NK-92 (cell line): ENCODE results near the gene PKN1.
"Not testable (repeated sequence)": the region's sequence is repeated elsewhere in the genome, so short reads cannot be mapped to it uniquely, and the experiment has no call there.

ENCODE experiments used
- DNase-seq: peaks from one replicate; lab custom pipeline; 2025; ENCODE audit not compliant: unreplicated experiment; lab: John Stamatoyannopoulos, UW

PKN1 gene

GRCh38 chr19:14479975-14480699 lies 47.0 kb downstream of the PKN1 start:
- no peak for DNase-seq

- no peak for DNase-seq
Observed at GRCh38 chr19:14480700-14481079, 47.6 kb downstream of the PKN1 start.

- no peak for DNase-seq
Observed at GRCh38 chr19:14482172-14482941, 49.3 kb downstream of the PKN1 start.

GRCh38 chr19:14487370-14488125 lies 54.4 kb downstream of the PKN1 start:
- no peak for DNase-seq

DNA sequence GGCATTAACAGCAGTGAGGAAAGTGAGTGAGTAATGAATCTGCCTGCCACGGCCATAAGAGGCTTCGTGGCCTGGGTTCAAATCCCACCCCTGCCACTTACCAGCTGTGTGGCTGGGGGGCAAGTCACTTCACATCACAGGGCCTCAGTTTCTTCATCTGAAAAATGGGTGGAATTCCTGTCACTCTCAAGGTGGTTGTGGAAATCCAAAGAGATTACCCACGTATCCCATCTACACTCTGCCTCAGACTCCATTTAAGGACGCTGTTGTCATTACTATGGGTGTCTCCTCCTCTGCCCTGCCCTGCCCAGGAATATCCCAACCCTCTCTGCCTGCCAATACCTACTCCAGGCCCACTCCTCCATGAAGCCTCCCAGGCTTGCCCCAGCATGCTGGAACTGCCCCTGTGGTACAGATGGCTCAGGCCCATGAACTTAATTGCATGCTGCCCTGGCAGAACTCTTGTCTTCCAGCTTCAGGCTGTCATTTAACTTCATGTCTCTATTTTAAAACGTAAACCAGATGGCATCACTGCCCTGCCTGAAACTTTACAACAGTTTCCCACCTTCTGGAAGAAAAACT lies 59.7 kb downstream of the PKN1 start:
- no peak for DNase-seq

DNA sequence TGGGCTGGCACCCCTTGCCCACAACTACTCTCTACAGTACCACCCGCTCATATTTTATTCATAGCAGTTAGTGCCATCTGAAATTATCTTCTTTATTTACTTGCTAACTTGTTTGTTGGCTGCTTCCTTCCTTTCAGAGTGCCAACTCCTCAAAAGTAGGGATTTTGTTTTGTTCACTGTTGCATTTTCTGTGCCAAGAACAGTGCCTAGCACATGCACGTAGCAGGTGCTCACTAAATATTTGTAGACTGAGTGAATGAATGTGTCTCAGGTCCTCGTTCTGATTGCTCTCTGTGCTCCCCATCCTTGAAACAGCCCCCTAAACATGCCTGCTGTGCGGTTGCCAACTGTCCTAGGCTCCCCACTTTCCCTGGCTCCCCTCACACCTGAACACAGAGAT lies 61.3 kb downstream of the PKN1 start:
- DNase-seq = no peak

DNA sequence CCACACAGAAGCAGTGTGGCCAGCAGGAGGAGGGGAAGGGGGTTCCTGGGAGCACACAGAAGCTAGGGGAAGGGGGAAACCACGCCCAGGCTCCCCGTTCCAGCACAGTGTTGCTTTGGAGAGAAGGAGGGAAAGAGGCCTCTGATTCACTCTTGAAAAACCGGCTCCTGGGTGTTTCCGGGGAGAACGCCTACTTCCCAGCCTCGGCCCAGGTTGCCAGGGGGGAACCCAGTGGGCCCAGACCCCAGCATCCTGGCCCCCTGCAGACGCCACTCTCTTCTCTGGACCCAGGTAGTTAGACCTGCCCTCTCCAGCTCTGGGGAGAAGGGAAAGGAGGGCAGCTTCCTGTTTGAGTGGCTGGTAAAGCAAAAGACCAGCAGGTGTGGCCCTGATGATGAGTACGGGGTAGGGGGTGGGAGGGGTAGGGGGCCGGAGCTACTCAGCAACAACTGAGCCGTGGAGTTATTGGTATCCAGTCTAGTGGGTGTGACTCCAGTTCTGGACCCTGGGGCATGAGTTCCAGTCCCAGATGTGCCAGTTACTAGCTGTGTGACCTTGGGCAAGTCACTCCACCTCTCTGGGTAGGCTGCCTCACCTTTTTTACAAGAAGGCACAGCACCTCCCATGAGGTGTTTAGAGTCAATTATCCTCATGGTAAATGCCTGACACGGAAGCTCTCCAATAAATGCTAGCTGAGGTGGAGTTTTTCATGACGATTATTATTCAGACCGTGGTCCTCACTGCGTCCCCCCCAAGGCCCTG lies 62.0 kb downstream of the PKN1 start:
- DNase-seq = no peak

DNA sequence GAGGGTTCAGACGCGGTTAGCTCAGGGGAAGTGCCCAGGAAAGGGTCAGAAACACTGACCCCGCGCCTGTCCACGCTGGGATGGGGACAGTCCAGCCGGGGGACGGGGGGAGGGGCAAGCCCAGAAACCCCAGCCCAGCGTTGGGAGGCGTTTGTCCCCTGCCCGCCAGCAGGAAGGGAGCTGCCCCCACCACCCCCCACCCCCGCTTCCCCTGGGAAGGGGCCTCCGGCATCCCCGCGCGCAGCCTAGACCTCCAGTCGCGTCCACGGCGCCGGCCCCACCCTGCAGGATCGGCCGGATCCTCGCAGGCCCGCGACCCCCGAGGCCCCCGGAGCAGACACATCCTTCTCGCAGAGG lies 62.5 kb downstream of the PKN1 start:
- no peak for DNase-seq

DNA sequence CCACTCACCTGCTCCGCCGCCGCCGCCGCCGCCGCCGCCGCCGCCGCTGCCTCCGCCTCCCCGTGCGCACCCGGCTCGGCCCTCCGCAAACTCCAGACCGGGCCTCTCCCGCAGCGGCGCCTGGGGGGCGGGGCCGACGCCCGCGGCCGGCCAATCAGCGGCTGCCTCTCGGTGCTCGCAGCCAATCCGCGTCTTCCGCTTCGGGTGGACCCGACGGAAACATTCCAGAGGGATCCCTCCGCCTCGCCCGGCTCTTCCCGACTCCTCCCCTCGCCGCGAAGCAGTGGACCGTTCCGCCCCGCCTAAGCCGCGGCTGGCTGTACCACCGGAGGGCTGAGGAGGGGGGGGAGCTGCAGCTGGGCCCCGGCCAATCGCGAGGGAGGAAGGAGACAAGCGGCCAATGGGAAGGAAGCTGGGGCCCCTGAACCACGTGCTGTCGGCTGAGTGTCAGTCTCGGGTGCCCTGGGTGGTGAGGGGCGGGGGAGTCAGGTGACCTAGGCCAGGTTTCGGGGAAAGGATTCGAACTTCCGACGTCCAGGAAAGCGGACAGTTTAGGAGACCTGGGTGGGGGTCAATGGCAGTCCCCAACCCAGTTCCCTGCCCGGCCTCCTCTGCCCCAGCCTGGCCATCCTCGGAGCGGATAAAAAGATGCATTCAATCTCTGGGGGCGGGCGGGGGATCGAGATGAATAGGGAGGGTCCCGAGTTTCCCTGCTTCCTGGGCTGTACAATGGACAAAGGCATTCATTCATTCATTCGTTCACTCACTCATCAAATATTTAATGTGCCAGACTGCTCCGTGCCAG lies 63.1 kb downstream of the PKN1 start, which contains the start of gene GIPC1:
Gene GIPC1, minus strand, starts transcription at position 99 of the 805 bp plus-strand sequence. CDS start 13,151 bp downstream, outside the sequence.
- DNase-seq = no peak

GRCh38 chr19:14496834-14497227 lies 63.7 kb downstream of the PKN1 start:
- no peak for DNase-seq

DNA sequence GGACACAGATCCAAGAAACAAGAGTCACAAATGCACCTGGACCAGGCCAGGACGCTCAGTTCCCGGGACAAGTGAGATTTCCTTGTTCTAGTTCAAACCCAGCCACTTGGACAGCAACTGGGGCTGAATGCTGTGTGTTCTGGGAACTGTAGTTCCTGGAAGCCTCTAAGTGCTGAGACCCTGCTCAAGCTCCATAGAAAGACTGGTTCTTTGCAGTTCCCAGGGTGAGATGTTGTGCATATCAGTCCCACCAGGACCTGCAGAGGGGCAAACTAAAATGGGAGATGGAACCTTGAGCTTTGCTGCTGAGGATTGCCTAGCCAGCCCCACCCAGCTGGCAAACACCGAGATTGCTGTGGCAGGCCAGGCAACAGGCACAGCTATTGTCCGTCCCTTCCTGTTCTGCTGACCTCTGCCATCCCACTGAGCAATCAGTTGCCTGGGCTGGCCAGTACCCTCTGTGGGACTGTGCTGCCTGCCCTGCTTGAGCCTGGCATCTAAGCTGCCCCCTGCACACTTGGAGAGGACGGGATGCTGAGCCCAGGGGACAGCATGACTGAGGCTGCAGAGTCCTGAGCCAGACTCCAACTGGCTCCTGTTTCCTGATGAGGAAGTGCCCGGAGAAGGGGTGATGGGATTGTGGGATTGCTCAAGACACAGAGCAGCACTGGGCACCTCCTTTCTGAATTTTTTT lies 64.3 kb downstream of the PKN1 start:
- no peak for DNase-seq

DNA sequence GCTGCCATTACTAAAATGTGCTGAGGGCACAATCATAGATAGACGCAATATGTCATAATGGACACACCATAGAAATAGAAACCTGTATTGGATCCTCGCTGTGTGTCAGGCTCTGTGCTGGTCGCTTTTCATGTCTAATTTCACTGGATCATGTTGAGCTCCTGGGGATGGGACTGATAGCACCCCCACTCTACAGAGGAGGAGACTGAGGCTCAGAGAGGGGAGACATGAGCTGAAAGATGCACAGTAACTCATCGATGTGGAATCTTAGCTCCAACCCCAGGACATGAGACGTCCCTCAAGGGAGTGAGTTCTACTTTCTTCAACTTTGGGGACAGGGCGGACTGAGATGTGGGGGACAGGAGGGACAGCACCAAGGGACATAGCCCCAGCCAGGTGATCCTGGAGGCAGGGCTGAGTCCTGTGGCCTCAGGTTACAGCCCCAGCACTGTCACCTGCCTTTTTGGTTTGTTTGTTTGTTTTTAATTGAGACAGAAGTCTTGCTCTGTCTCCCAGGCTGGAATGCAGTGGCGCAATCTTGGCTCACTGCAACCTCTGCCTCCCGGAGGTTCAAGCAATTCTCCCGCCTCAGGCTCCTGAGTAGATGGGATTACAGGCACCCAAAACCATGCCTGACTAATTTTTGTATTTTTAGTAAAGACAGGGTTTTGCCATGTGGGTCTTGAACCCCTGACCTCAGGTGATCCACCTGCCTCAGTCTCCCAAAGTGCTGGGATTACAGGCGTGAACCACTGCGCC lies 69.4 kb downstream of the PKN1 start:
- DNase-seq = no peak

DNA sequence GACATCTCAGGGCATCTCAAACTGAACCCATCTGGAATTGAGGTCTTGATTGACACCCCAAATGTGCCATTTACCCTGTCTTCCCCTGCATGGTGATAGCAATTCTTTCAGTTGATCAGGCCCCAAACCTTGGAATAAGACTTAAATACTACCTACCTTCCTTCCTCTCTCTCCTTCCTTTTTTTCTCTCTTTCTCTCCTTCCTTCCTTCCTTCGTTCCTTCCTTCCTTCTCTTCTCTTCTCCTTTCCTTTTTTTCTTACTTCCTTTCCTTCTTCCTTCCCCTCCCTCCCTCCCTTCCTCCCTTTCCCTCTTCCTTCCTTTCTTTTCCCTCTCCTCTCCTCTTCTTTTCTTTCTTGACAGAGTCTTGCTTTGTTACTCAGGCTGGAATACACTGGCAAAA lies 70.2 kb downstream of the PKN1 start:
- no peak for DNase-seq

DNA sequence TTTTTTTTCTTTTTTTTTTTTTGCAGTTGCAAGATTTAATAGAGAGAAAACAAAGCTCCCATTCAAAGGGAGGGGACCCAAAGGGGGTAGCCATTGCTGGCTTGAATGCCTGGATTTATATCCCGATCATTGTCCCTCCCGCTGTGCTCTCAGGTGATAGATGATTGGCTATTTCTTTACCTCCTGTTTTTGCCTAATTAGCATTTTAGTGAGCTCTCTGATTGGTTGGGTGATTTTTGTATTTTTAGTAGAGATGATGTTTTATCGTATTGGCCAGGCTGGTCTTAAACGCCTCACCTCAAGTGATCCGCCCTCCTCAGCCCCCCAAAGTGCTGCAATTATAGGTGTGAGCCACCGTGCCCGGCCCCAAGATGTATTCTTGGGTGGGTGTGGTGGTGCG lies 71.5 kb downstream of the PKN1 start:
- not testable (repeated sequence) for DNase-seq

DNA sequence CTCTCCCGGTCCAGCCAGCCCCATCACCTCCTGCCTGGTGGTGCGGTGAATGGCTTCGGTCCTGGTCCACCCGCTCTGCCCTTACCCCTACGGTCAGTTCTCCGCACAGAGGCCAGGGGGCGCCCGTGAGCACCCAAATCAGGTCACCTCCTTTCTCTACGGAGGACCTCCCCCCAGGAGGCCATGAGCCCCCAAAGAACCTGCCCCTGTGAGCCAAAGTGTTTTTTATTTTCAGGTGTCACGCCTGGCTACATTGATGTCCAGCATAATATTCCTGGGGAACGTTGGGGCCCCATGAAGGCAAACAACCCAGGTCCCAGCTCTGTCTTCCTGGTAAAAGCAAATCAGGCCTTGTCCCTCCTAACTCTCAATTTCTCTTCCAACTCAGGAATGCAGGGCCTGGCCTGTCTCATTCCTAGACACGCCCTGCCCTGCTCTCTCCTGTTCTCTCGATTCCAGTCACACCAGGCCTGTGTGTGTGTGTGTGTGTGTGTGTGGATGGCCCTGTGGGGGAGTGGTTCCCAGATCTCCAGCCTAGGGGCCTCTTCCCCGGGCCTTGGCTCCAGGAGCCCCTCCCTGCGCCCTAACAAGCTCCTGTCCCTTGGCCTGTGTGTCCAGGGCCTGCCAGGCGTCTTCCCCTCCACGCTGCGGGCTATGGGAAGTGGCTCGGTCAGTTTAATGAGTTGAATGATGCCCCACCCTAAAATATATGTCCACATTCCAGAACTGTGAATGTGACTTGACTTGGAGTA lies 72.6 kb downstream of the PKN1 start:
- DNase-seq = no peak

DNA sequence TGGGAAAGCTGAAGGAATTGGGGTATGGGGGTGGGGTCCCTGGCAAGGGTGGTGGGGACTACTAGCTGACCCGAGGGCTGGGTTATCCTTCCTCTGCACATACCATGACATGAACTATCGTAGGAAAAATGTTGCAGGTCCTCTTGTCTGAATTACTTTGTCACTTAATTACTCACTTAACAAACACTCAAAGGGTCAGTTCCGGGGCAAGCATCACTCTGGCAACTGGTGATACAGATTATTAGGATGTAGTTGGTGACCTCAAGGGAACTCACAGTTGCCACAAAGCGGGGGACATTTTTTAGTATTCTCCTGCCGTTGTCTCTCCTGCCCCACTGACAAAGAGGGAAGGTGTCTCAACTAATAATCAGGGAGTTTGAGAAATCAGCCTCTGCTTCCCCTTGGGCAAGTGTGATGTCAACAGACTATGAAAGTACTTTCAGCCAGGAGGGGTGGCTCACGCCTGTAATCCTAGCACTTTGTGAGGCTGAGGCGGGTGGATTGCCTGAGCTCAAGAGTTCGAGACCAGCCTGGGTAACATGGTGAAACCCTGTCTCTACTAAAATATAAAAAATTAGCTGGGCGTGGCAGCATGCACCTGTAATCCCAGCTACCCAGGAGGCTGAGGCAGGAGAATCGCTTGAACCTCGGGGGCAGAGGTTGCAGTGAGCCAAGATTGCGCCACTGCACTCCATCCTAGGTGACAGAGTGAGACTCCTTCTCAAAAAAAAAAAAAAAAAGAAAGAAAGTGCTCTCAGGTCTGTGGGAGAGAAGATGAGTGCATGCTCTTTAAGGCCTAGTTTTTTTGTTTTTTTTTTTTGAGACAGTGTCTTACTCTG lies 74.8 kb downstream of the PKN1 start:
- no peak for DNase-seq
